GM18519 (cell line): Measurements from ENCODE around the gene TSPAN32.
"Not testable (repeated sequence)": the region's sequence is repeated elsewhere in the genome, so short reads cannot be mapped to it uniquely, and the experiment has no call there.

Experiments used
- ATAC-seq: cut with Tn5 transposase; IDR thresholded peaks from one replicate; pipeline ENCODE4 v1.9.1; 2021; ENCODE audit warnings: mild to moderate bottlenecking, moderate library complexity; ENCODE audit not compliant: unreplicated experiment, low FRiP score

Gene TSPAN32

DNA sequence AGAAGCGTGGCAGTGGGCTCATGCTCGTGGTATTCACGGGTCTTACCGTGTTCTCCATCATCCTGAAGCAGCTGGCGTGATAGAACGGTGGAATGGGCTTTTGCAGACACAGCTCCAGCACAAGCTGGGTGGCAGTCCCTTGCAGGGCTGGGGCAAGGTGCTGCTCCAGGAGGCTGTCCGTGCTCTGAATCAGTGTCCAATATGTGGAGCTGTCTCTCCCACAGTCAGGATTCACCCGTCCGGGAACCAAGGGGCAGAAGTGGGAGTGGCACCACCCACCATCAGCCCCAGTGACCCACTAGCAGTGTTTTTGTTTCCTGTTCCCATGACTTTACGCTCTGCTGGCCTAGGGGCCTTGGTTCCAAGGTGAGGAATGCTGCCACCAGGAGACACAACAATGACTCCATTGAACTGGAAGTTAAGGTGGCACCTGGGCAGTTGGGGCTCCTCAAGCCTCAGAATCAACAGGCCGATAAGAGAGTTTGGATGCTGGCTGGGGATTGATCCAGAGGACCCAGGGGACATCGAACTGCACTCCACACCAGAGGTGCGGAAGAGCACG lies 58.3 kb downstream of the TSPAN32 start:
- no peak for ATAC-seq

DNA sequence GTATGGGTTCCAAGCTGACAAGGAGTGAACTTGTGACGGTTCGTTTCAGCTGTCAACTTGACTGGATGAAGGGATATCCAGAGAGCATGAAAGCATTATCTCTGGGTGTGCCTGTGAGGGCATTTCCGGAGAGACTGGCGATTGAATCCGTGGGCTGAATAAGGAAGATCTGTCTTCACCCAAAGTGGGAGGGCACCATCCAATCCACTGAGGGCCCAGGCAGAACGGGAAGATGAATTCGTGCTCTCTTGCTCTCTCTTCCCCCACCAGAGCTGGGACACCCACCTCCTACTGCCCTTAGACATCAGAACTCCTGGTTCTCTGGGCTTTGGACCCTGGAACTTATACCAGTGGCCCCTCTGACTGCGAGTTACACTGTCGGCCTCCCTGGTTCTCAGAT lies 59.8 kb downstream of the TSPAN32 start:
- no peak for ATAC-seq

DNA sequence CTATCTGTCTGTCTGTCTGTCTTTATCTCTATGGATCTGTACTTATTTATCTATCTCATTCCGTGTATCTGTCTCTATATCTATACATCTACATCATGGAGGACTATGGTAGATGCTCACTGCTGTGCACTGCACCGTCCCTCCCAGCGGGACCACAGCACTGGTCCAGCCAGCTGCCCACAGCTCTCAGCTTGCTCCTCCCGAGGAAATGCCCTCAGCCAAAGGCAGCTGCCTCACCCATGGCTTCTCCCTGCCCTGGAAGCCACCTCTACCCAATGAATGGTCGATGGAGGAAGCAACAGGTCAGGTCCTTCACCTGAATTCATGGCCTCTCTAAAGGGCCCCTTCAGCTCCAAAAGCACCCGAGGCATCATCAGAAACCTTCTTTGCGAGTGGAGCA lies 60.6 kb downstream of the TSPAN32 start:
- no peak for ATAC-seq

DNA sequence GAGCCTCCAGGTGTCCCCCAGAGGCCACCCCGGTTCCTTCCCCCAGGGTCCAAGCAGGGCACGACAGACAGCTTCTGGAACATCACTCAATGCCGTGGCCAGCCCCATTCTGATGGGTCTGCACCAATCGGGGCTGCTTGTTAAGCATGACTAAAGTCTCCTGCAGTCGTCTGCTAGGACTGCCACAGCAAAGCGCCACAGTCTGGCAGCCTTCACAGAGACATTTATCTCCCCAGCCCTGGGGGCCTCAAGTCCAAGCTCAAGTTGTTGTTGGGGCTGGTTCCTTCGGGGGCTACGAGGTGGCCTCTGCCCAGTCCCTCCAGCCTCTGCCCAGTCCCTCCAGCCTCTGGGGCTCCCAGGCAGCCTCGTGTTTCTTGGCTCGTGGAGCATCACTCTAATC lies 61.3 kb downstream of the TSPAN32 start:
- ATAC-seq: no peak

DNA sequence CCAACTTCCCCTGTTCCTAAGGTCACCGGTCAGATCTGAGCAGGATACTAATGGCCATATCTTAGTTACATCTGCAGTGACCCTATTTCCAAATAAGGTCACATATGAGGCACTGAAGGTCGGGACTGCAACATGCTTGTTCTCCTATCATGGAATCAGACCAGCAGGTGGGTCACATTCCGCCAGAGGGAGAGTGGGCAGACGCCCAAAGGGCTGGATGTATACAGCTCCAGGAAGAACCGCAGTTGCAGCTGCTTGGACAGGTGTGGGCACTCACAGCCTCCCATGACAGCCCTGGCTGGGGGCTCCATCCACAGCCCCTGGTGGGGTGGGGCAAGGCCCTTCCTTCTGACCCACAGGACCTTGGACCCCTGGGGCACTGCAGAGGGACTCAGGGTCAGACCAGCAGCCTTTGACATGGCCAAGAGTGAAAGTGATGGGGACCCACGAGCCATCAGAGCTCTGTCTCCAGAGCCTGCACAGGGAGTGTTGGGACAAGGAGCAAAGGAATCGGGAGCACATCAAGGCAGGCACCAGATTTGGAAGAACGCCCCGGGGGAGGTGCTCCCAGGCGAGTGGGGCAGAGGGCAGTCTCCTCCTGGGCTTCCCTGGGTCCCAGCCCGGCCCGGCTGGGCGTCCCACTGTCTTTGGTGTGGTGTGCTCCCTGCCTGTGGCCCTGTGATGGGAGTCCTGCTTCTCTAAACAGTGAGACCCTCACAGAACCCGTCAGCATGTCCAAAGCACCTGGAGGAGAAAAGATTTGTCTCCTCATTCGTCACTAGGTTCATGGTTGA lies 62.0 kb downstream of the TSPAN32 start:
- ATAC-seq: no peak

DNA sequence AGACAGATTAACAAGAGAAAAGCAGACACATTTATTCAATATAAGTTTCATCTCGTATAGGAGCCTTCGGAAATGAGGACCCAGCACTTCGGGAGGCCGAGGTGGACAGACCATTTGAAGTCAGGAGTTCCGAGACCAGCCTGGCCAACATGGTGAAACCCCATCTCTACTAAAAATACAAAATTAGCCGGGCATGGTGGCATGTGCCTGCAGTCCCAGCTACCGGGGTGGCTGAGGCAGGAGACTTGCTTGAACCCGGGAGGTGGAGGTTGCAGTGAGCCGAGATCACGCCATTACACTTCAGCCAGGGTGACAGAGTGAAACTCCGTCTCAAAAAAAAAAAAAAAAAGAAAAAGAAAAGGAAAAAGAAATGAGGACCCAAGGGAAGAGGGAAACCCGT lies 62.6 kb downstream of the TSPAN32 start:
- not testable (repeated sequence) for ATAC-seq

DNA sequence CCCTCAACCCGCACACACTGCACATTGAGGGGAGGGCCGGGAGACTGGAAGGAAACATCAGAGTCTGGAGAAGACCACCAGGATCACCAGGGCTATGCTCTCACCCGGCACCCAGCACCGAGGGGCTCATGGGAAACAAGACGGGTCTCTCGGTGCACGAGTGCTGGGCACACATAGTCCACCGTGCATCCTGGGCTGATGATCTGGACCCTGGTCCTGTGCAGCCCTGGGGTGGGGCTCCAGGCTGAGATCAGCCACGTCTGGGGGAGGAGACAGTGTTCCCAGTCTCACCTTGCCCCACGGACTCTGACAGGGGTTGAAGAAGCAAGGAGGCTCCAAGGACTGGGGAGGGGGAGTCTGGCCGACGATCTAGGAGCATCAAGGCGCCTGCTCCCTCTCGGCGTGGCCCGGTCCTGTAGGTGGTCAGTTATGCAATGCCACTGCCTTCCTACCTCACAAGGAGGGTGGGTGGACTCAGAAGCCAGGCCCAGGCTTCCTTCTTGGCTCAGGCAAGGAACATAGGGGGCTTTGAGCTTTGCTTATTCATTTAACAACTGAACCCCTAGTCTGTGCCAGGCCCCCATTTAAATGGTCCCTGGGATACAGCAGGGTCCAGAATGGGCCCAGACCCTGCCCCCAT lies 63.9 kb downstream of the TSPAN32 start:
- no peak for ATAC-seq

DNA sequence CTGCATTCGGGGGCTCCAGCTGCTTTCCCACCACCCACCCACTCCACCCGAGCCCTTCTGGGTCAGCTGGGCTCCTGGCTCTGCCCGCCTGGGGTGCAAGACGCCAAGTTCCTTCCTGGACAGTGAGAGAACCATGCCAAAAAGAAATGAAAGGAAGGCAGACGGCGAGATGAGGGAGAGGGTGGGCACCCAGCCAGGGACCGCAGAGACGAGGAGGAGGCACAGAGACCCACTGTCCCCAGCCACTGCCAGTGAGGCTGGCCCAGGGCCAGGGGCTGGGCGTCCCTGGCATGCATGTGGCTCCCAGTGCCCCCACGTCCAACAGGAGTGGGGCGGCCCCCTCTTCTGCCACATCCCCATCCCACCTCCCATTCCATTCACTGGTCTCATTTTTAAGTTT lies 64.5 kb downstream of the TSPAN32 start:
- no peak for ATAC-seq

DNA sequence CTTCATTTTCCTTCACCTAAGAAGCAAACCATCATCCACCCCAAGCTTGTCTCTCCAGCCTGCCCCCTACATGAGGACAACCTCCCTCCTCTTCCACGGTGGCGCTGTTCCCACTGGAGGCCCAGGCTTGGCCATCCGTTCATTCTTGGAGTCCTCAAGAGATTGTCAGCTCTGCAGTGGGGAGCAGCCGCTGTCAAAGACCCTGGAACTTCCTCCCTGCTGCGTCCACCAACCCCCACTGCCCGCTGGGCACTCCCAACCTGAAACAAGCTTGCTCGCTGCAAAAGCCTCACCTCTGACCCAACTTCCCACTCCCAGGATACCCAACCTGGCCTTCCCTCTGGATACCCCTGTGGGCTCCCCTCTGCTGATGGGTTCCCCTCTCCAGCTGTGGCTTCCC lies 64.9 kb downstream of the TSPAN32 start:
- no peak for ATAC-seq

DNA sequence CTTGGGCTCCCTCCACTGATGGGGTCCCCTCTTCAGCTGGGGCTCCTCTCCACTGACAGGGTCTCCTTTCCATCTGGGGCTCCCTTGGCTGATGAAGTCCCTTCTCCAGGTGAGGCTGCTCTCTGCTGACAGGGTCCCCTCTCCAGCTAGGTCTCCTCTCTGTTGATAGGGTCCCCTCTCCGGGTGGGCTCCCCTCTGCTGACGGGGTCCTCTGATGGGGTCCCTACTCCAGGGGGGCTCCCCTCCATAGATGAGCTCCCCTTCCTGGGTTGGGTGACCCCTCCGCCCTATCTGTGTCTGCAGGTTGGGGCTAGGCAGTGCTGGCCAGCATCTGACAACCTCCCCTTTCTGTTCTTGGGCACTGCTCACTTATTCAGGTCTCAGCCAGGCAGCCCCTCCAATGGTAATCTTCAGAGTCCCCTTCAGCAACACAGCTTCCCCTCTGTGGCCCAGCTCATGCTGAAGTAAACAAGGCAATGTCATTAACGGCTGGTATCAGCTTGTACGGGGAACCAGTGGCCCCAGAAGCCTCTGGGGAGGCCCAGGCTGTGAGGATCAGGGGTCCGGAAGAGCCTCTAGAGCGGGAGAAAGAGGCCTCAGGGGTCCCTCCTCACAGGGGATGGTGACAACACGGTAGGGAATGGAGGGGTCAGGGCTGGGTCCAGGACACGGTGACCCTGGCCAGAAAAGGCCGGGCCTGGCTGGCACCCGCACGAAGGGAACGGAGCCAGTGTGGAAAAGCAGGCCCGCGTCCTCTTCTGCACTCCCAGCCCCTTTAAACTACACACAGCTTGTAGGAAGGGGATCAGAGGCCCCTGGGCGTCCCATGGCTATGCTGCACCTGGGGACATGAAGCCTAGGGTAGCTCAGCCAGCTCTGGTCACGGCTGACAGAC lies 65.7 kb downstream of the TSPAN32 start:
- no peak for ATAC-seq
